ENCODE data around the gene UBE4A.

UBE4A gene

GRCh38 chr11:118438314-118438931, 79.0 kb downstream of the UBE4A start:
- Histone ChIP-seq H3K4me1 (ENCODE audit: control insufficient read depth, insufficient read depth, low read length) (peaks cover 52% of the 10 kb centered on the region), H3K9ac (ENCODE audit: low read depth, low read length) (no peak overlapping the region), H3K4me3 (ENCODE audit: low read depth, low read length) (peak overlapping the region; percentile 94), H3K36me3 (ENCODE audit: control insufficient read depth, insufficient read depth, low read length) (peaks cover 15% of the 10 kb centered on the region), H3K27ac (ENCODE audit: low read depth, low read length) (peak overlapping the region; percentile 98), H3K27me3 (ENCODE audit: control insufficient read depth, insufficient read depth, low read length) (peaks cover 8% of the 10 kb centered on the region), H3K9me3 (ENCODE audit: control insufficient read depth, insufficient read depth, low read length) (no peaks in the 10 kb centered on the region)

GRCh38 chr11:118439646-118440045, 80.2 kb downstream of the UBE4A start:
- no peak overlapping the region for H3K27ac ChIP-seq (ENCODE audit: low read depth, low read length)
- H3K27me3 ChIP-seq (ENCODE audit: control insufficient read depth, insufficient read depth, low read length), result no peaks in the 10 kb centered on the region
- H3K4me3 ChIP-seq (ENCODE audit: low read depth, low read length), result 0 out of 2 replicates have a peak overlapping the region, but pooled peaks have one; percentile 7
- H3K9ac ChIP-seq (ENCODE audit: low read depth, low read length), result no peak overlapping the region
- peaks cover 47% of the 10 kb centered on the region for H3K4me1 ChIP-seq (ENCODE audit: control insufficient read depth, insufficient read depth, low read length)
- peaks cover 17% of the 10 kb centered on the region for H3K36me3 ChIP-seq (ENCODE audit: control insufficient read depth, insufficient read depth, low read length)
- H3K9me3 ChIP-seq (ENCODE audit: control insufficient read depth, insufficient read depth, low read length), result no peaks in the 10 kb centered on the region

GRCh38 chr11:118441770-118442275, 82.4 kb downstream of the UBE4A start:
- Histone ChIP-seq H3K36me3 (ENCODE audit: control insufficient read depth, insufficient read depth, low read length) (peaks cover 18% of the 10 kb centered on the region), H3K27me3 (ENCODE audit: control insufficient read depth, insufficient read depth, low read length) (no peaks in the 10 kb centered on the region), H3K9ac (ENCODE audit: low read depth, low read length) (no peak overlapping the region), H3K27ac (ENCODE audit: low read depth, low read length) (no peak overlapping the region), H3K4me3 (ENCODE audit: low read depth, low read length) (no peak overlapping the region), H3K4me1 (ENCODE audit: control insufficient read depth, insufficient read depth, low read length) (peaks cover 47% of the 10 kb centered on the region), H3K9me3 (ENCODE audit: control insufficient read depth, insufficient read depth, low read length) (no peaks in the 10 kb centered on the region)

- Histone ChIP-seq H3K9ac (ENCODE audit: low read depth, low read length) (no peak overlapping the region), H3K27ac (ENCODE audit: low read depth, low read length) (no peak overlapping the region), H3K9me3 (ENCODE audit: control insufficient read depth, insufficient read depth, low read length) (no peaks in the 10 kb centered on the region), H3K4me1 (ENCODE audit: control insufficient read depth, insufficient read depth, low read length) (peaks cover 47% of the 10 kb centered on the region), H3K4me3 (ENCODE audit: low read depth, low read length) (no peak overlapping the region), H3K27me3 (ENCODE audit: control insufficient read depth, insufficient read depth, low read length) (no peaks in the 10 kb centered on the region), H3K36me3 (ENCODE audit: control insufficient read depth, insufficient read depth, low read length) (peaks cover 18% of the 10 kb centered on the region)
Measured at GRCh38 chr11:118442301-118442700, 82.9 kb downstream of the UBE4A start.

DNA sequence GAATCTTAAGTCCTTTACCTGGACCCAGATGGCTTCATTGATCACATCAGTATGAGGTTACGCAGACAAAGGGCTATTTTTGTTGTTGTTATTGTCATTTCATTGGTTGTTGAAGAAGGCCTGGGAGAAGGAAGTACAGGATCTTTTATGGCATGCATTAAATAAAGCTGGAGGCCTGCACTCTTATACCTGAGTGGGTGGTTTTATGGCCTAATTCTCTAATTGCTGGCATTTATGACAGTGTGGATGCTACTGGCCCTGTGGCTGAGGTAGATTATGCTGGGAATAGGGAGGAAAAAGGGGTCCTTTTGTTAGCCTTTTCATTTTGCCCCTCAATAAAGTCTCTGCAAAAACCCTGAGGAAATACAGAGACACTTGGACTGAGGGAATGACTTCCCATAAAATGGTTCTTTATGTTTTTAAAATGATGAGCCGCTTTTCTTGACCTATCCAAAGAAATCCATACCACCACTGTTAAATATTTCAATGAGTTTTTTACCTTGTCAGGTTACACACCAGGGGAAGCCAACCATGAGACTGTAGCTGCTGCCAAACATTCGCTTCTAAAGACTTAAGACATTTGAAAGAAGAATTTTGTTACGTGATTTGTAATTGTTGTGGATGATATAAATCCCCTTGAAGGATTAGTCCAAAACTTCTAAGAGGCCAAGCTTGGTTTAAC, 83.6 kb downstream of the UBE4A start:
- H3K9ac ChIP-seq (ENCODE audit: low read depth, low read length), result no peak overlapping the region
- no peaks in the 10 kb centered on the region for H3K27me3 ChIP-seq (ENCODE audit: control insufficient read depth, insufficient read depth, low read length)
- no peak overlapping the region for H3K4me3 ChIP-seq (ENCODE audit: low read depth, low read length)
- peak overlapping the region; percentile 17 for H3K27ac ChIP-seq (ENCODE audit: low read depth, low read length)
- peaks cover 47% of the 10 kb centered on the region for H3K4me1 ChIP-seq (ENCODE audit: control insufficient read depth, insufficient read depth, low read length)
- peaks cover 18% of the 10 kb centered on the region for H3K36me3 ChIP-seq (ENCODE audit: control insufficient read depth, insufficient read depth, low read length)
- no peaks in the 10 kb centered on the region for H3K9me3 ChIP-seq (ENCODE audit: control insufficient read depth, insufficient read depth, low read length)

GRCh38 chr11:118443590-118444218, 84.3 kb downstream of the UBE4A start:
- peaks cover 18% of the 10 kb centered on the region for H3K36me3 ChIP-seq (ENCODE audit: control insufficient read depth, insufficient read depth, low read length)
- no peak overlapping the region for H3K4me3 ChIP-seq (ENCODE audit: low read depth, low read length)
- H3K9ac ChIP-seq (ENCODE audit: low read depth, low read length), result no peak overlapping the region
- H3K27me3 ChIP-seq (ENCODE audit: control insufficient read depth, insufficient read depth, low read length), result no peaks in the 10 kb centered on the region
- no peaks in the 10 kb centered on the region for H3K9me3 ChIP-seq (ENCODE audit: control insufficient read depth, insufficient read depth, low read length)
- H3K27ac ChIP-seq (ENCODE audit: low read depth, low read length), result no peak overlapping the region
- peaks cover 40% of the 10 kb centered on the region for H3K4me1 ChIP-seq (ENCODE audit: control insufficient read depth, insufficient read depth, low read length)

DNA sequence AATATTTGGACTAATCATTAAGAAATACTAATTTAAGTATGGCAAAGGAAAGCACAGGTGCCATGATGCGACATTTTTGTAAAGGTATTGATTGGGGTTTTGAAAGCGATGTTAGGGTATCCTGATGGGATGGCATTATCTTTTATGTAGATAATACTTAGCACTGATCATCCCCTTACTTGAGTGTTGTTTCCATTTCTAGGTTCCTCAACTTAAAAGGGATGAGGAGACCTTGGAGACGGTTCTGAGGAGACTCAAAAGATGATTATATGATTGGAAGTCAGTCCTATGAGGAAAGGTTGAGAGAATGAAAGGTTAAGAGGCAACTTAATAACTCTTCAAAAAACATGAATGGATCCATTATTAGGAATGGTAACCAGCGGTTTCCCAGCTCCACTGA, 88.0 kb downstream of the UBE4A start:
- Histone ChIP-seq H3K9ac (ENCODE audit: low read depth, low read length) (no peak overlapping the region), H3K4me1 (ENCODE audit: control insufficient read depth, insufficient read depth, low read length) (peaks cover 10% of the 10 kb centered on the region), H3K27me3 (ENCODE audit: control insufficient read depth, insufficient read depth, low read length) (no peaks in the 10 kb centered on the region), H3K36me3 (ENCODE audit: control insufficient read depth, insufficient read depth, low read length) (peaks cover 10% of the 10 kb centered on the region; the same call in 1 of the 2 replicates), H3K27ac (ENCODE audit: low read depth, low read length) (no peak overlapping the region), H3K9me3 (ENCODE audit: control insufficient read depth, insufficient read depth, low read length) (no peaks in the 10 kb centered on the region), H3K4me3 (ENCODE audit: low read depth, low read length) (no peak overlapping the region)

DNA sequence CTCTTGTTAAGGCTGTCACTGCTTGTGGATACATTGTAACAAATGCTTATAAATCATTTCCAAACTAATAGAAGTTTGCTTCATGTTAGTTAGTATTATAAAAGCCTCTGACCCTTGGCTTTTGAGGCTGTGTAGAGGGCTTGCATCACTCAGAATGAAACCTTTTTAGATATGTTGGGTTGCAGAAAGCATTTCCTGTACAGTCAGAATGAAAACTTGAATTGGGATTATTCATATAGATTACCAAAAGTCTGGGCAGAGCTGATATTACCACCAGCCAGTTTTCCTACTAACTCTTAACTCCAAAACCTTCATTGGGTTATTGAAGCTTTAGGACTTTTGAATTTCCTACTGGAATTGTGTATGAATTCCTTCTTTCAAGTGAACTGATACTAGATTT, 88.9 kb downstream of the UBE4A start:
- H3K4me1 ChIP-seq (ENCODE audit: control insufficient read depth, insufficient read depth, low read length), result 0 out of 2 replicates have a peak, but pooled peaks cover 2% of the 10 kb centered on the region
- H3K9ac ChIP-seq (ENCODE audit: low read depth, low read length), result no peak overlapping the region
- H3K27me3 ChIP-seq (ENCODE audit: control insufficient read depth, insufficient read depth, low read length), result no peaks in the 10 kb centered on the region
- no peak overlapping the region for H3K4me3 ChIP-seq (ENCODE audit: low read depth, low read length)
- no peak overlapping the region for H3K27ac ChIP-seq (ENCODE audit: low read depth, low read length)
- H3K36me3 ChIP-seq (ENCODE audit: control insufficient read depth, insufficient read depth, low read length), result peaks cover 11% of the 10 kb centered on the region; the same call in 1 of the 2 replicates
- no peaks in the 10 kb centered on the region for H3K9me3 ChIP-seq (ENCODE audit: control insufficient read depth, insufficient read depth, low read length)
